ENCODE results near the gene CFAP90.

CFAP90 gene

DNA sequence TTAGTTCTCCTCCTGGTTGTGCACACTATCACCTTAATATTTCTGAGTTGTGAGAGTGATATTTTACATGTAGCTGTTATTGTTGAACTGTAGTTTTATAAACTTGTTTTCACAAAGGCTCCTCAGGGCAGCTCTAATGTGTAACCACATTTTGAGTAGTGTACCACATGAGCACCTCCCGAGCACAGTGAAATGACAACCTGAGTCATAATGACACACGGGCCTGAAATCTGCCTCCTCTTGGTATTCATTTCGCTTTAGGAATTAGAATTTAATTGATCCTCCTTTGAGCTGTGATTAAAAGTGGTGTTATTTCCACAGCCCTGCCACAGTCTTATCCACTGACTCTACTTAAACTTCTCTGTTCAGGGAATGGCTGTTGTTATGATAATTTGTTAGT lies 25.9 kb upstream of the CFAP90 start:
- H3K9me3 ChIP-seq (ENCODE audit: insufficient read depth, low read length), result no peaks in the 10 kb centered on the region
- H2AFZ ChIP-seq (ENCODE audit: low read depth, low read length, severe bottlenecking), result no peak overlapping the region
- no peaks in the 10 kb centered on the region for H3F3A ChIP-seq (ENCODE audit: insufficient read depth)
- H3K9me2 ChIP-seq (replicated peaks; ENCODE audit: insufficient read depth, low read length), result no peaks in the 10 kb centered on the region
- peaks cover 9% of the 10 kb centered on the region; the same call in 1 of the 2 replicates for H4K20me1 ChIP-seq (ENCODE audit: low read depth, low read length)
- H3K36me3 ChIP-seq (ENCODE audit: low read length), result peaks cover 58% of the 10 kb centered on the region
- H3K9ac ChIP-seq (ENCODE audit: low read length), result no peak overlapping the region
- H3K4me3 ChIP-seq (ENCODE audit: insufficient read depth, low read length, poor library complexity, severe bottlenecking), result no peak overlapping the region
- H3K27ac ChIP-seq (ENCODE audit: low read depth, low read length), result no peak overlapping the region
- TF ChIP-seq, protein P1, sequence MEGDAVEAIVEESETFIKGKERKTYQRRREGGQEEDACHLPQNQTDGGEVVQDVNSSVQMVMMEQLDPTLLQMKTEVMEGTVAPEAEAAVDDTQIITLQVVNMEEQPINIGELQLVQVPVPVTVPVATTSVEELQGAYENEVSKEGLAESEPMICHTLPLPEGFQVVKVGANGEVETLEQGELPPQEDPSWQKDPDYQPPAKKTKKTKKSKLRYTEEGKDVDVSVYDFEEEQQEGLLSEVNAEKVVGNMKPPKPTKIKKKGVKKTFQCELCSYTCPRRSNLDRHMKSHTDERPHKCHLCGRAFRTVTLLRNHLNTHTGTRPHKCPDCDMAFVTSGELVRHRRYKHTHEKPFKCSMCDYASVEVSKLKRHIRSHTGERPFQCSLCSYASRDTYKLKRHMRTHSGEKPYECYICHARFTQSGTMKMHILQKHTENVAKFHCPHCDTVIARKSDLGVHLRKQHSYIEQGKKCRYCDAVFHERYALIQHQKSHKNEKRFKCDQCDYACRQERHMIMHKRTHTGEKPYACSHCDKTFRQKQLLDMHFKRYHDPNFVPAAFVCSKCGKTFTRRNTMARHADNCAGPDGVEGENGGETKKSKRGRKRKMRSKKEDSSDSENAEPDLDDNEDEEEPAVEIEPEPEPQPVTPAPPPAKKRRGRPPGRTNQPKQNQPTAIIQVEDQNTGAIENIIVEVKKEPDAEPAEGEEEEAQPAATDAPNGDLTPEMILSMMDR (IDR thresholded peaks at IDR 0.05; ENCODE audit: insufficient read depth, low read length, poor library complexity, severe bottlenecking), result no peak
- TF ChIP-seq EZH2phosphoT487 (conservative IDR thresholded peaks at IDR 0.05; ENCODE audit: low read length), result no peak
- H3K27me3 ChIP-seq (ENCODE audit: low read length), result no peaks in the 10 kb centered on the region
- peaks cover 53% of the 10 kb centered on the region for H3K79me2 ChIP-seq (ENCODE audit: insufficient read depth, low read length)
- no peak overlapping the region for H3K4me2 ChIP-seq (ENCODE audit: low read depth, low read length, poor library complexity, severe bottlenecking)

DNA sequence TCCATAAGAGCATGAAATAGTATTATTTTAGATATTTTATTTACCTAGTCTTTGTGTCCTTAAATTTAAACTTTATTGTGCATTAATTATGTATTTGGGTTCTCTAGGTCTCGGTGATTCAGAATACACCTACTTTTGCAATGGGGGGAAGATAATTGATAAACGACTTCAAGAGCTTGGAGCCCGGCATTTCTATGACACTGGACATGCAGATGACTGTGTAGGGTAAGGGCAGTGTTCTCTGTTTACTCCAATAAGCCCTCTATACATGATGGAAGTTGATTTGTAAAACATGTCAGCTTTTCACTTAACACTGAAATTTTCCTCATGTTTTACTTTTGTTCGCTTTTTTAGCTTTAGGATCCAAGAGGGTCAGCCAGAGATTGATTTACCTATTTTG lies 24.2 kb upstream of the CFAP90 start:
- H3K9ac ChIP-seq (ENCODE audit: low read length), result no peak overlapping the region
- no peaks in the 10 kb centered on the region for H3K9me3 ChIP-seq (ENCODE audit: insufficient read depth, low read length)
- H3K79me2 ChIP-seq (ENCODE audit: insufficient read depth, low read length), result peaks cover 65% of the 10 kb centered on the region
- TF ChIP-seq EZH2phosphoT487 (conservative IDR thresholded peaks at IDR 0.05; ENCODE audit: low read length), result no peak
- TF ChIP-seq, protein P1 (IDR thresholded peaks at IDR 0.05; ENCODE audit: insufficient read depth, low read length, poor library complexity, severe bottlenecking), result no peak
- H3K27me3 ChIP-seq (ENCODE audit: low read length), result no peaks in the 10 kb centered on the region
- H3K36me3 ChIP-seq (ENCODE audit: low read length), result peaks cover 58% of the 10 kb centered on the region
- H4K20me1 ChIP-seq (ENCODE audit: low read depth, low read length), result peaks cover 13% of the 10 kb centered on the region; the same call in 1 of the 2 replicates
- no peak overlapping the region for H3K4me3 ChIP-seq (ENCODE audit: insufficient read depth, low read length, poor library complexity, severe bottlenecking)
- H3K27ac ChIP-seq (ENCODE audit: low read depth, low read length), result no peak overlapping the region
- no peak overlapping the region for H2AFZ ChIP-seq (ENCODE audit: low read depth, low read length, severe bottlenecking)
- H3K9me2 ChIP-seq (replicated peaks; ENCODE audit: insufficient read depth, low read length), result no peaks in the 10 kb centered on the region
- no peaks in the 10 kb centered on the region for H3F3A ChIP-seq (ENCODE audit: insufficient read depth)
- no peak overlapping the region for H3K4me2 ChIP-seq (ENCODE audit: low read depth, low read length, poor library complexity, severe bottlenecking)

DNA sequence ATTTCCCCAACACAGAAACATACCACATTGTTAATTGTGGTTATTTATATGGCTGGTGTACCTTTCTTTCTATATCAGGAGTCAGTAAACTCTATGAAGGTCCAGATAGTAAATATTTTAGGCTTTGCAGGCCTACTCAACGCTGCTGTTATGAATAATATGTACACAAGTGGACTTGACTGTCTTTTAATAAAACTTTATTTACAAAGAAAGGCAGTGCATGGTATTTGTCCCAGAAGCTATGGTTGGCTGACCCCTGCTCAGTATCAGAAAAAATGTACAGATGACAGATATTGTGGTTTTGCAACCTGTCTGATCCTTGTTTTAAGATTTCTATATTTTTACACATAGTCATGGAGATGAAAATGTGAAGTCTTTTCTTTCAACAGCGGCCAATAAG lies 23.7 kb upstream of the CFAP90 start:
- no peak overlapping the region for H3K4me2 ChIP-seq (ENCODE audit: low read depth, low read length, poor library complexity, severe bottlenecking)
- peaks cover 56% of the 10 kb centered on the region for H3K36me3 ChIP-seq (ENCODE audit: low read length)
- H3K79me2 ChIP-seq (ENCODE audit: insufficient read depth, low read length), result peaks cover 70% of the 10 kb centered on the region
- no peak overlapping the region for H3K9ac ChIP-seq (ENCODE audit: low read length)
- H2AFZ ChIP-seq (ENCODE audit: low read depth, low read length, severe bottlenecking), result no peak overlapping the region
- no peaks in the 10 kb centered on the region for H3K9me3 ChIP-seq (ENCODE audit: insufficient read depth, low read length)
- no peak overlapping the region for H3K27ac ChIP-seq (ENCODE audit: low read depth, low read length)
- peaks cover 16% of the 10 kb centered on the region; the same call in 1 of the 2 replicates for H4K20me1 ChIP-seq (ENCODE audit: low read depth, low read length)
- H3K4me3 ChIP-seq (ENCODE audit: insufficient read depth, low read length, poor library complexity, severe bottlenecking), result no peak overlapping the region
- H3K27me3 ChIP-seq (ENCODE audit: low read length), result no peaks in the 10 kb centered on the region
- TF ChIP-seq, protein P1 (IDR thresholded peaks at IDR 0.05; ENCODE audit: insufficient read depth, low read length, poor library complexity, severe bottlenecking), result no peak
- no peak for TF ChIP-seq EZH2phosphoT487 (conservative IDR thresholded peaks at IDR 0.05; ENCODE audit: low read length)
- no peaks in the 10 kb centered on the region for H3K9me2 ChIP-seq (replicated peaks; ENCODE audit: insufficient read depth, low read length)
- no peaks in the 10 kb centered on the region for H3F3A ChIP-seq (ENCODE audit: insufficient read depth)
